Measurements from ENCODE around the gene P2RY2.

The P2RY2 gene

DNA sequence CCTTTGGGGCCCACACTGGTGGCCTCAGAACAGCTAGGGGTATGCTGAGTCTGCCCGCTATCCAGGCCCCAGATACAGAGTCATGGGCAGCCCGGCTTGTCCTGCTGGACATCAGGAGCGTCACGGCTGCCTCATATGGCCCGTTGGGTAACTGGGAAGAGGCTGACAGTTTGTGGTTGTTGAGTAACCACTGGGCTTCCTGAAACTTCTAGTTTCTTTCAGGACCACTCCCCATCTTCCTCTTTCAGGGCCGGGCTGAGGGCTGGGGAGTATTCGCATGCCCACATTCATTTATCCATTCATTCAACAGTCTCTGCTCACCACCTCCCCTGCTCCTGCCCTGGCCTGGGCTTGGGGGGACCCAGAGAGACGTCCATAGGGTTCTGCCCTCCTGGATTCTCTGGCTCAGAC, 13.4 kb upstream of the P2RY2 start:
- no peak for DNase-seq
- TF ChIP-seq POLR2A (IDR thresholded peaks at IDR 0.05; ENCODE audit: low read length) (no peak), GATA1 (IDR thresholded peaks at IDR 0.05; ENCODE audit: low read depth, low read length) (no peak)

DNA sequence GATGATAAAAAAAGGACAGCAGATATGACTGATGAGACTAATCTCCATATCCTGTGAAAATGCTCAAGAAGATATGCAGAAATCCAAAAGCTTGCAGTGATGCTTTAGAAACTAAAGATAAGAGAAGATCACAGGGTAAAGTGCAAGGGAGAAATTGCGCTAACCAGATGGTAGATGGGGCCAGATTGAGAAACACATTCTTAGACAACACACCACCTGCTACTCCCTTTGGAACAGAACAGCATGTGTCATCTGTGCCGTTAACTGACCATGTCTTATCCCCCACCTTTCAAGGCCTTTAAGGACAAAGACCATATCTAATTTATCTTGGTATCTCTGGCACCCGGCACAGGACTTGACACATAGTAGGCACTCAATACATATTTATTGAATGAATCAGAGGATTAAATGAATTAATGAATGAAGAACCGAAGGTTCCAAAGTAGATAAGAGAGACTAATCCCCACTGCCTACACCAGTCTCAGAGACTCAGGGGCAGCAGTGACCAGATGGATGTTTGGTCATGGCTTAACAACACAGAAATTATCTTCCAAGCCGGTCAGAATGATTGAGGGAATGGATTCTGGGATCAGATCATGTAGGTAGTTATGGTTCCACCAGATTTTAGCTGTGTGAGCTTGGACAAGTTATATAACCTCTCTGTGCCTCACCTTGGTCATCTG, 12.3 kb upstream of the P2RY2 start:
- TF ChIP-seq GATA1 (IDR thresholded peaks at IDR 0.05; ENCODE audit: low read depth, low read length) (no peak), POLR2A (IDR thresholded peaks at IDR 0.05; ENCODE audit: low read length) (no peak)
- DNase-seq, result no peak

DNA sequence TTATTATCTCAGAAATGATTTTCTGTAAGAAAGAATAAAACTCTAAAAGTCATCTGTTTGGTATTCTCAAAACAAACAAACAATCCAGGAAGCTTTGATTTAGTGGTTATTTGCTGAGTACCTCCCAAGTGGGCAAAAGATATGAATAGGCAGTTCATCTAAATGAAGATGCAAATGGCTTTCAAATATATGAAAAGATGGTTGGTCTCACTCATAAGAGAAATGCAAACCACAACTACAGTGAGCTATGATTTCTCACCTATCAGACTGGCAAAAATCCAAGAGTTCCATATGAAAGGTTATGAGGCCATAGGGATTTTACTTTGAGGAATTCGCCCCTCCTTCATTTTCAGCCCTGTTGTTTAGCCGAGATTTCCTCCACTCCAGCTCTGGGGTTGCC, 11.3 kb upstream of the P2RY2 start:
- DNase-seq, result no peak
- TF ChIP-seq POLR2A (IDR thresholded peaks at IDR 0.05; ENCODE audit: low read length) (no peak), GATA1 (IDR thresholded peaks at IDR 0.05; ENCODE audit: low read depth, low read length) (no peak)

DNA sequence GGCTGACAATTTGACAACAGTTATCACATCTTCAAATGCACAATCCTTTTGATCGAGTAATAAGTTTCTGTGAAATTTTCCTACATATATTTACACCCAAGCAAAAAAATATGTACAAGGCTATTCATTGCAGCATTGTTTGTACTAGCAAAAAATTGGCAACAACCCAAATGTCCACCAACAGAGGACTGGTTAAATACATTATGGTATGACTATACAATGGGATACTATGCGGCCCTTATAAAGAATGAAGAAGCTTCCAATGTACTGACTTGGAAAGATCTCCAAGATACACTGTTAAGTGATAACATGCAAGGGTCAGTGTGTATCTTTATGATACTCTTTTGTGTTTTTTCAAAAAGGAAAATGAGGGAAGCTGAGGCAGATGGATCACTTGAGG, 8.2 kb upstream of the P2RY2 start:
- TF ChIP-seq GATA1 (IDR thresholded peaks at IDR 0.05; ENCODE audit: low read depth, low read length) (no peak), POLR2A (IDR thresholded peaks at IDR 0.05; ENCODE audit: low read length) (no peak)
- DNase-seq, result no peak

DNA sequence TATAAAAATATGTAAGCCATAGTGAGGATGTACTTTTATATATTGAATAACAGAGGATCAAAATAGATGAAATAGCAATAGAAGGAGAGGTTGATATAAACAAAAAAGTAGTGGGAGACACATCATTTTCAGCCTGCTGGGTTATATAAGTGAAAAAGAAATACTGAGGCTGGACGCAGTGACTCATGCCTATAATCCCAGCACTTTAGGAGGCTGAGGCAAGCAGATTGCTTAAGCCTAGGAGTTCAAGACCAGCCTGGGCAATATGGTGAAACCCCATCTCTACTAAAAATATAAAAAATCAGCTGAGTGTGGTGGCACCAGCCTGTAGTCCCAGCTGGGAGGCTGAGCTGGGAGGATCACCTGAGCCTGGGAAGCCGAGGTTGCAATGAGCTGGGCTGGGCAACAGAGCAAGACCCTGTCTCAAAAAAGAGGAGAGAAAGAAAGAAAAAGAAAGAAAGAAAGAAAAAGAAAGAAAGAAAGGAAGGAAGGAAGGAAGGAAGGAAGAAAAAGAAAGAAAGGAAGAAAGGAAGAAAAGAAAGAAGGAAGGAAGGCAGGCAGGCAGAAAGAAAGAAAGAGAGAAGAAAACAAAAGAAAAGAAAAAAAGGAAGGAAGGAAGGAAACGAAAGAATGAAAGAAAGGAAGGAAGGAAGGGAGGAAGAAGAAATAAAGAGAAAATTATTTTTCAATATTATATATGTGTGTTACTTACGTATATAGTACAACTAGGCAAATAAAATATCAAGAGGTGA, 7.0 kb upstream of the P2RY2 start:
- no peak for DNase-seq
- TF ChIP-seq POLR2A (IDR thresholded peaks at IDR 0.05; ENCODE audit: low read length) (no peak), GATA1 (IDR thresholded peaks at IDR 0.05; ENCODE audit: low read depth, low read length) (no peak)

DNA sequence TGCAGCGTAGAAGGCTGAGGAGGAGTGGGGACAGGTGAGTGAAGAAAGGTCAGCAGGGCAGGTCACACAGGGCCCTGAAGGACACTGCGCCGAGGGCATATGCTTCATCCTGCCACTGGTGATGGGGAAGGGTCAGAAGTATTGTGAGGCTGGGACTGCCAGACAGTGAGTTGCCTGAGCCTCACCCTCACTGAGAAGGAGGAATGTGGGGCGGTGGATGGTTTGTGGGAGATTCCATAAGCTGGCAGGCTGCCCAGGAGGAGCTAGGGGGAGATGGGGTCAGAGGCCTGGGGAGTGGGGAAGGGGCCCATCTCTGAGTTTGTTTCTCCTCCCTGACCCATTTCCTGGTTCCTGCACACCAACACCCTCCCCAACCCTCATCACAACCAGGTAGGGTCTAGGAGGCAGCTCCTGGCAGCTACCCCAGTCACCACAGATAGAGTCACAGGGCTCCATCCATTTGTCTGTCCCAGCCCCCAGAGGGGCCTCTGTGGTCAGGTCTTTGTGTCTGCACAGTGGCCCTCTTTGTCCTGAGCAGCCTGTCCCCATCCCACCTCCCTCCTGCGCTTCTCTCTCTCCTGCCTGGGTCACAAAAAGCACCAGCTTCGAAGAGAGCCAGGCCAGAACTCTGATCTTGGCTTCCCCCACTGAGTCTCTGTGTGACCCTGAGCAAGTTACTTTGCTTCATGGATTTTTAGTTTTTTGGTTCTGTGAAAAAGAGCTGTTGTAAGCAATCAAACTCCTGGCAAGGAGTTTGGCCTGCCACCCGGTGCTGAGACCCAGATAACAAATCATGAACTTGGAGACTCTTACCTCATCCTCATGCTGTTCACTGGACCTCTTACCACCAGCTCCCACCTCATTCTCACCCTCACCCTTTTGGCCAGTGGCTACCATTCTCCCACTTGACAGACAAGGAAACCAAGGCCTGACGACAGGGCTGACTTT, 4.6 kb upstream of the P2RY2 start:
- DNase-seq, result no peak
- no peak for TF ChIP-seq GATA1 (IDR thresholded peaks at IDR 0.05; ENCODE audit: low read depth, low read length)
- no peak for TF ChIP-seq POLR2A (IDR thresholded peaks at IDR 0.05; ENCODE audit: low read length)

DNA sequence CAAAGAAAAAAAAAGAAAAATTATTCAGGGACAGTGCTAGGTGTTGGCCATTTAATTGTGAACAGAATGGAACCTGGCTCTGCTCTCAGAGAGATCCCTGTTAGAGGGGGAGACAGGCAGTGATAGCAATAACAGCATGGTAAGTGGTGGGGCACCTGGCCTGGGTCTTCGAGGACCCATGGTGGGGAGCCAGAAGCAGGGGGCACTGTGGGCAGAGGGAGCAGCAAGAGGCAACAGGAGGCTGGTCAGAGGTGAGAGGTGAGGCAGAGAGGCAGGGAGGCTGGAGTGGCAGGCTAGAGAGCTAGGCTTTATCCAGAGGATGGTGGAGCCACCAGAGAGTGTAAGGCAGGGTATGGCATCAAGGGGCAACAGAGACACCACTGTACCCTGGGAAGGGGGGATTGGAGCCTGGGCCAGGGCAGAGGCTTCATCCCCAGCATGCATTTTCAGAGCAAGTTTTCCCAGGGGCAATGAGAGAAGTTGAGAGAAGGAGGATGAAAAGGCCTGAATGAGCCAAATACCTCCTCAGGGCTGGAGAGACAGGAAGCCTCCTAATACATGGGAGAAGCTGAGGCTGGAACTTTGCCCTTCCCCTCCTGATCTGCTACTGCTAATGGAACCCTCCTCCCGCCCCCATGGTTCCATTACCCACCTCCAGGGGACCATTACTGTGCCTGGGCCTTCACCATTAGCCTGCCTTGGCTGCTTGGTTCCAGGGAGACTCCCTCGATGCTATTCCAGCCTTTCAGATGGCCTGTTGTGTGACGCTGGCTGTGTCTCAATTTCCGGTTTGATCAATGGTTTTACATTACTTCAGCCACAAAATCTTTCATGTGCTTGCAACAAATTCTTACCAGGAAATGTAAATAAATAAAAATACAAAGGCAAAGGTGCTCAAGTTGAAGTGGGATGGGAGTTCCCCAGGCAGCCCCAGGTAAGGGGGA, 2.6 kb upstream of the P2RY2 start:
- DNase-seq, result no peak
- TF ChIP-seq POLR2A (IDR thresholded peaks at IDR 0.05; ENCODE audit: low read length) (no peak), GATA1 (IDR thresholded peaks at IDR 0.05; ENCODE audit: low read depth, low read length) (no peak)

DNA sequence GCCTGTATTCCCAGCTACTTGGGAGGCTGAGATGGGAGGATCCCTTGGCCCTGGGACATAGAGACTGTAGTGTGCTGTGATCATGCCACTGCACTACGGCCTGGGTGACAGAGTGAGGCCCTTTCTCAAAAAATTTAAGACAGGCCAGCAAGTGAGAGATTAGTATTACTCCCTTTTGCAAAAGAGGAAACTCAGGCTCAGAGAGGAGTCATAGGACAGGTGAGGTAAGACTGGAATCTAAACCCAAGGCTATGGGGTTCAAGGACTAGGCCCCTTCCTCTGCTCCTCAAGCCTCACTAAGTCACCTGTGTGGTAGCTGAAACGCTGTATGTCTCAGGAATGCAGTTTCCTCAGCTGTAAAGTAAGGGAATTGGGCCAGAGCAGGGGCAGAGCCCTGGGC, 1.6 kb upstream of the P2RY2 start:
- no peak for DNase-seq
- no peak for TF ChIP-seq GATA1 (IDR thresholded peaks at IDR 0.05; ENCODE audit: low read depth, low read length)
- TF ChIP-seq POLR2A (IDR thresholded peaks at IDR 0.05; ENCODE audit: low read length), result no peak

DNA sequence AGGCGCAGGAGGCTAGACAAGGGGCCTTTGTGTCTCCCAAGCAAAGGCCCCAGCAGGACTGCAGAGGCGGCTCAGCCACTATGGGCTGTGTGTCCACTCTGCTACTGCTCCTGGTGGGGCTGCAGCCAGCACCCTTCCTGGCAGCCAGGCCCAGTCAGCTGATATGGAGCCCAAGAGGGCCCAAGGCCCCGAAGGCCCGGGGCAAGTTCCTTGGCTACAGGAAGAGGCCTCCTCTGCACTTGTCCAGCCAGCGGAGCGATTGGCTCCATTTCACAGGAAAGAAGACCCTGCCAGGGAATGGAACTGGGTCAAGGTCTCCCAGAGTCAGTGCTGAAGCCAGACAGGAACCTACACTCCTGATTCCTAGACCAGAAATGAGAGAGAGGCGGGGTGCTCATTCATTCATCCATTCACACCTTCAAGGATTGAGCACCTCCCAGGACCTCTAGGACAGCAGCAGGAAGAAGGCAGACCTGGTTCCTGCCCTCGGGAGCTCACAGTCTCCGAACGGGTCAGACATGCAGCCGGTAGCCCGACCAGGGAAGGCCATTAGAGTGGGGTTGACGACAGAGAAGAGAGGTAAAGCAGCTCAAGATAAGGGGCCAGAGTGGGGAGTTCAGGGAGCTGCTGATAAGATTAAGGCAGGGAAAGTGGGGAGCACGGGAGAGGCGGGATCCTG, 811 bp upstream of the P2RY2 start:
- DNase-seq, result no peak
- TF ChIP-seq GATA1 (IDR thresholded peaks at IDR 0.05; ENCODE audit: low read depth, low read length) (no peak), POLR2A (IDR thresholded peaks at IDR 0.05; ENCODE audit: low read length) (no peak)

DNA sequence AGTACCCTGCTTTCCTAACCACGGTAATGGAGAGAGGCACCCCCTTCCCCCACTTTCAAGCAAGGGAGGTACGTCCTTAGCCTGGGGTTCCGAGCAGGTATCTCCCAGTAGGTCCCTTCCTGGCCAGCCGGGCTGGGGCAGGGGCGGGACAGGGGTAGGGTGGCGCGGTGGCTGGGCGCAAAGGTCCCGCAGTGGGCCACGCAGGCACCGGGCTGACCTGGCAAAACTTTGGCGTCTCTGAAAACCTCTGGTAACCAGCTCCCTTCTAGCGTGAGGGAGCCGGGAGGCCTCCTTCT, 323 bp upstream of the P2RY2 start:
- TF ChIP-seq GATA1 (IDR thresholded peaks at IDR 0.05; ENCODE audit: low read depth, low read length), result no peak
- TF ChIP-seq POLR2A (IDR thresholded peaks at IDR 0.05; ENCODE audit: low read length), result no peak

DNA sequence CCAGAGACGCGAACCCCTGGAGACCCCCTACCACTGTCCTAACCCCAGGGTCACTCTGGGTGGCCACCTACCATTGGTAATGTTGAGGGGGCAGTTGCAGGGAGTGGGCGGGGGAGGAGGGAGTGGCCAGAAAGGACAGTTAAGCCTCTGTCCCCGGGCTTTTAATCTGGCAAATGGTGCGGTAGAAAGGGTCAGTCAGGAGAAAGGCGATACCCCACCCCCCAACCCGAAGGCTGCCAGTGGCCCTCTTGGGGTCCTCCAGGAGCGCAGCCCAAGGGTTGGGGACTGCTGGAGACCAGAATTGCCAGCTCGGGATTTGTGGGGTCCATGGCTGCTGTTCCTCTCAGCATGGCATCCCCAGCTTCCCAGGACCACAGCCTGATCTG, 742 bp downstream of the P2RY2 start:
- no peak for TF ChIP-seq GATA1 (IDR thresholded peaks at IDR 0.05; ENCODE audit: low read depth, low read length)
- TF ChIP-seq POLR2A (IDR thresholded peaks at IDR 0.05; ENCODE audit: low read length), result no peak
- DNase-seq, result no peak

More for the DNA sequence above, 323 bp upstream of the P2RY2 start:
- DNase-seq, result no peak

DNA sequence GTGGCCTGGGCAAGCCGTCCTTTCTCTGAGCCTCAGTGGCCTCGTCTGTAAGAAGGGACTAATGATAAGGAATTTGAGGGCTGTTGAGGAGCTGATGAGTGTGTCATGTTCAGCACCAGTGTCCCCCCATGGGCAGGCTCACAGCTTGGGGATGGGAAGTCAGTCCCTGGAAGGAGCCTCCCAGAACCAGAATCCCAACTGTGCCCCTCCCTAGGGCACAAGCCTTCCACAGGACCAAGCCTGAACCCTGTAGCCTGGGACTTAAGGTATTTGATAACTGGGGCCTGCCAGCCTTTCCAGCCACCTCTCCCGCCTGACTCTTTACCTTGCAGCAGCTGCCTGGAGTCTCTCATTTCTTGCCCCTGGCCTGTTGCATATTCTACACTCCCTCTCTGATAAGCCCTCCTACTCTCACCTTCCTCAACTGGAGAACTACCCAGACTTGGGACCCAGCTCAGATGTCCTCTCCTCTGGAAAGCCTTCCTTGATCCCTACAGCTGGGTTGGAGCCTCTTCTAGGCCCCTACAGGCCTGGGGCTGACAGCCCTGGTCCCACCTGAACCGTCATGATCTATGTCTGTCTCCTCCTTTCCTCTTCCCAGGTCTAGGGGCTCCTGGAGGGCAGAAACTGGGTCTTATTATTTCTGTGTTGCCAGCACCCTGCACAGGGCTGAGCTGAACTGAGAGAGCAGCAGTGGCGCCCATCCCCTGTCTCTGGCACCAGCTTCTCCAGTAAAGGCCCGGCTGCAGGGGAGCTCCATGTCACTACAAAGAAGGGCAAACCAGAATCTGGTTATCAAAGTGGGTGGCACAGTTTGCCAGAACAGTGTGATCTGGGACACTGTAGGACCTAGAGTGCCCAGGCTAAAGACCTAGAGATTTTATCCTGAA, 1.6 kb downstream of the P2RY2 start:
- no peak for TF ChIP-seq GATA1 (IDR thresholded peaks at IDR 0.05; ENCODE audit: low read depth, low read length)
- no peak for TF ChIP-seq POLR2A (IDR thresholded peaks at IDR 0.05; ENCODE audit: low read length)

More for the DNA sequence above, 1.6 kb downstream of the P2RY2 start:
- DNase-seq, result no peak

All from erythroblast (primary cell).